Activated T-helper 2 cell treated with anti-CD3 and anti-CD28 coated beads, Interferon-gamma antibody, Interleukin-2, Interleukin-4, amounts not matched to agents 10 μg/mL and 5 μg/mL and 100 μg/mL, durations not matched to agents 14 hours and 24 hours and 36 hours (primary cell): ENCODE data around the gene SETD6. TPM values are rescaled to one million over a fixed set of nuclear protein-coding genes. Genes with fewer than 3 reads are reported as not detected.

Source experiments
- DNase-seq: peaks from one replicate; pipeline ENCODE4 v3.0.0; 2021; ENCODE audit warnings: low spot score
- H3K27ac Mint-ChIP-seq: one replicate; pipeline ENCODE4 v1.8.0; 2021; ENCODE audit warnings: mixed read lengths
- H3K27me3 Mint-ChIP-seq: one replicate; pipeline ENCODE4 v1.8.0; 2021; ENCODE audit warnings: low read depth, mixed read lengths
- H3K36me3 Mint-ChIP-seq: one replicate; pipeline ENCODE4 v1.8.0; 2021; ENCODE audit warnings: low read depth, mixed read lengths
- H3K4me1 Mint-ChIP-seq: one replicate; pipeline ENCODE4 v1.8.0; 2021; ENCODE audit warnings: low read depth, mixed read lengths
- H3K4me3 Mint-ChIP-seq: one replicate; pipeline ENCODE4 v1.8.0; 2021; ENCODE audit warnings: low read depth, mild to moderate bottlenecking, moderate library complexity, mixed read lengths
- H3K9me3 Mint-ChIP-seq: one replicate; pipeline ENCODE4 v1.8.0; 2021; ENCODE audit warnings: mixed read lengths
- intact Hi-C: fragments of 100-400 bp; cut with micrococcal nuclease; formaldehyde crosslinking; loops from one replicate; pipeline ENCODE4 v1.15.1; 2023
- total RNA-seq: library from RNA; stranded (reverse); gene quantifications from 2 replicates; pipeline ENCODE4 v1.2.3, GENCODE V29; 2022

SETD6 gene, protein sequence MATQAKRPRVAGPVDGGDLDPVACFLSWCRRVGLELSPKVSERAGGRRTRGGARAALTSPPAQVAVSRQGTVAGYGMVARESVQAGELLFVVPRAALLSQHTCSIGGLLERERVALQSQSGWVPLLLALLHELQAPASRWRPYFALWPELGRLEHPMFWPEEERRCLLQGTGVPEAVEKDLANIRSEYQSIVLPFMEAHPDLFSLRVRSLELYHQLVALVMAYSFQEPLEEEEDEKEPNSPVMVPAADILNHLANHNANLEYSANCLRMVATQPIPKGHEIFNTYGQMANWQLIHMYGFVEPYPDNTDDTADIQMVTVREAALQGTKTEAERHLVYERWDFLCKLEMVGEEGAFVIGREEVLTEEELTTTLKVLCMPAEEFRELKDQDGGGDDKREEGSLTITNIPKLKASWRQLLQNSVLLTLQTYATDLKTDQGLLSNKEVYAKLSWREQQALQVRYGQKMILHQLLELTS
- 24.4 and 24.7 TPM in 2 replicates for total RNA-seq

DNA sequence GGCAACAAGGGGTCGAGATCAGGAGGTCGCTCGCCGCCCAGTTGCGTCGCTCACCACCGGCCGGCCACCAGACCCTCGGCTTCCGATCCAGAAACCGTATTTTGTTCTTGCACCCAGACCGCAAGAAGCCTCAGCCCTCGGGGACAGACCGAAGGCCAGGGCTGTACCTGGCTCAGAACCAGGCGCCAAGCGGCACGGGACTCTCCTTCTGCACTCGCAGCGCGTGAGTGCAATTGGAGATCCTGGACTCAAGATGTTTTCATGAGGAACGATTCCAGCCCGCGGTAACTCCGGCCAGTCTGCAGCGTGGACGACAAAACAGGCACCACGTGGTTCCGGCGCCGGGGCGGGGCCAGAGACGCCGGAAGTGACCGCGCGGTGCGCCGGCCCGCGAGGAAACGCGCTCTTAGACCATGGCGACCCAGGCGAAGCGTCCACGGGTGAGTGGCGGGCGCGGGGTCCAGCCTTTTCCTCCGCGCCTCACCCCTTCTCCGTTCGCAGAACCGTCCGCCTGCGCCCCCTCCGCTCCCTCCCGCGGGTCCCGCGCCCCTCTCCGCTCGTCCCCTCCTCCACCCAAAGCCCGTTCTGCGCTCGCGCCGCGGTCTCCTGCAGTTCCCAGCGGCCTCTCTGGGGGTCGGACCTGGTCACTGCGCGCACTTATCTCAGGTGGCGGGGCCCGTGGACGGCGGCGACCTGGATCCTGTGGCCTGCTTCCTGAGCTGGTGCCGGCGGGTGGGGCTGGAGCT is at the start of gene SETD6:
Gene SETD6, plus strand, starts transcription at position 393 of the 746 bp plus-strand sequence. Its CDS starts 21 bp downstream, at position 414.
- peaks cover 31% of the 10 kb centered on the region for H3K4me1 Mint-ChIP-seq
- intact Hi-C loops = loop anchor here (1.0 to 5.0 kb wide), 2 partner anchors 115 to 217 kb away; partner anchors contain the start of gene GOT2

DNA sequence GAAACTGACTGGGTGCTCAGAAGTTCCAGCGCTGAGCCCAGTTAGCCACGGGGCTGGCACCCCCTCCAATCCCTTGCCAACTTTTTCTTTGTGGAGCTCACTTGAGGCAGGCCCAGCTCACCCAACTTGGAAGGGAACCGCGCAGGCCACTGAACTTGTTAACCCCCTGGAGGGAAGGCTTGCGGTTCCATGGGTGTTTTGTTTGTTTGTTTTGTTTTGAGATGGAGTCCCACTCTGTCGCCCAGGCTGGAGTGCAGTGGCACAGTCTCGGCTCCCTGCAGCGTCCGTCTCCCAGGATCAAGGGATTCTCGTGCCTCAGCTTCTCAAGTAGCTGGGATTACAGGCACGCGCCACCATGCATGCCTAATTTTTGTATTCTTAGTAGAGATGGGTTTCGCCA is 49.5 kb upstream of the SETD6 start:
- Mint-ChIP-seq H3K27ac (no peak overlapping the region), H3K9me3 (no peaks in the 10 kb centered on the region), H3K36me3 (no peaks in the 10 kb centered on the region), H3K27me3 (peaks cover 63% of the 10 kb centered on the region), H3K4me3 (no peak overlapping the region), H3K4me1 (peaks cover 2% of the 10 kb centered on the region)
- DNase-seq = no peak
- intact Hi-C loops = no loop called here

More for the DNA sequence above, at the start of gene SETD6:
- H3K27ac Mint-ChIP-seq = peak within 1 kb of the TSS; percentile 73
- peak within 1 kb of the TSS; percentile 86 for H3K4me3 Mint-ChIP-seq
- H3K27me3 Mint-ChIP-seq = no peaks in the 10 kb centered on the region
- peak; percentile 70 for DNase-seq
- H3K36me3 Mint-ChIP-seq = peaks cover 30% of the 10 kb centered on the region
- no peaks in the 10 kb centered on the region for H3K9me3 Mint-ChIP-seq

DNA sequence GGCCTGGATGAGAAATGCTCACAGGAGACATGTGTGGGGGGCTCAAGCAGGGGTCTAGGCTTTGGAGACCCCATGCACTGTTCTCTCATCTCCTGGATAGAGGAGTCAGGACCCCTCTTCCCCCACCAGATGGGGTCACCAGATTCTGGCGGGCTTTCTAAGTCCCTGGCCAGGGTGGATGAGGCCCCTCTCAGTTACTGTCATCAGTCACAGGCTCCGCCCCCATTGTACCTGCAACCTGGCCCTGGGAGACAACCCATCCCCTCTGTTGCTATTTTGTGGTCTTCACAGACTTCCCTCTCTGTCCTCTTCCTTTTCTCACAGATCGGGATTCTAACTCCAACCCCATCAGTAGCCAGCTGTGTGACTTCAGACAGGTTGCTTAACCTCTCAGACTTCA is 48.9 kb upstream of the SETD6 start:
- peaks cover 61% of the 10 kb centered on the region for H3K27me3 Mint-ChIP-seq
- H3K27ac Mint-ChIP-seq = no peak overlapping the region
- H3K36me3 Mint-ChIP-seq = no peaks in the 10 kb centered on the region
- no peaks in the 10 kb centered on the region for H3K9me3 Mint-ChIP-seq
- intact Hi-C loops = no loop called here
- H3K4me3 Mint-ChIP-seq = no peak overlapping the region
- DNase-seq = no peak
- no peaks in the 10 kb centered on the region for H3K4me1 Mint-ChIP-seq

DNA sequence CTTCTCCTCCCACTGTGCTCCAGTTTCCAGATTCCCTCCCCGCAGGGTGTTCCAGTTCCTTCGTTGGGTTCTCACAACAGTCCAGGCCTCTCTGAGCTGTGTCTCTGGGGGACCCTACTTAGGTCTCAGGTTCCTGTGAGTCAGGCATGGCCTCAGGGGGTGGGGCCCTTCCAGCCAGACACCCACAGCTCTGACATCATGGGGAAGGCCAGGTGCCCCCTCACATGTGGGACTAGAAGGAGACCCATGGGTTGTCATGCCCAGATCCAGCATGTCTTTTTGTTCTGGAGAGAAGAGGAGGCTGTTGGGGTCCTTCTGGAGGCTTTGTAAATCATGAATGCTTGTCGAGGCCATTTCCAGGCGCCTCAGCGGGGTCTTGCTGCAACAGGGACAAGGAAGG is 47.4 kb upstream of the SETD6 start:
- Mint-ChIP-seq H3K4me3 (no peak overlapping the region), H3K36me3 (no peaks in the 10 kb centered on the region), H3K4me1 (no peaks in the 10 kb centered on the region), H3K27ac (no peak overlapping the region), H3K27me3 (peaks cover 47% of the 10 kb centered on the region), H3K9me3 (no peaks in the 10 kb centered on the region)
- no peak for DNase-seq
- intact Hi-C loops = no loop called here

DNA sequence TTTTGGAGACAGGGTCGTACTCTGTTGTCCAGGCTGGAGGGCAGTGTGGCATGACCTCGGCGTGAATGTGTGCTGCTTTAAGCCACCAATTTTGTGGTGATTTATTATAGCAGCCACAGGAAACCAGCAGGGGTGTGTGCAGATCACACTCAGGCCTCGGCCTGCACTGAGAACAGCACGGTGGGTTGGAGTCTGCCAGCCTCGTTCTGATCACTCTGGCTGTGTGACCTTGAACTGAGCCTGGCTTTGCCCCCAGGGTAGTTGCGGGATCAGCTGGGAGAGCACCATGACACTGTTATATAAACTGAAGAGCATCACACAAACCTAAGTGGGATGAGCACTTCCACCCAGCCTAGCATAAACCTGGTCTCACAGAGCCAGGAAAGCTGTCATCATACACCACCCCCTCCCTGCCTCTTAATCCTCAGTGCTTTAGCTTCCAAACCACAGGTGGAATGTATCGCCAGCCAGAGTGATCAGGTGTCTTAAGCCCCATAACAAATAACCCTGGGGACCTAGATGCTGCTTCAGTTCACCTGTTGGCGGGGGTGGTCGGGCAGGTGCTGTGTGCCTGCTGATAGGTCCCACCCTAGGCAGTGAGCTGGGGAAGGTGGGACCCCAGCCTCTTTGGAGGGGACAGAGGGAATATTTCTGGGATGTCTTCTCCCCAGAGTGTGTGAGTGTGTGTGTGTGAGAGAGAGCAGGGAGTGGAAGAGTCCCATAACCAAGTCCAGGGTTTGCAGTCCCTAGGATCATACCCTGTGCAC is 43.9 kb upstream of the SETD6 start:
- no peak overlapping the region for H3K4me3 Mint-ChIP-seq
- no peaks in the 10 kb centered on the region for H3K4me1 Mint-ChIP-seq
- no peaks in the 10 kb centered on the region for H3K9me3 Mint-ChIP-seq
- peaks cover 30% of the 10 kb centered on the region for H3K27me3 Mint-ChIP-seq
- no peak for DNase-seq
- intact Hi-C loops = no loop called here
- H3K27ac Mint-ChIP-seq = no peak overlapping the region
- H3K36me3 Mint-ChIP-seq = no peaks in the 10 kb centered on the region

DNA sequence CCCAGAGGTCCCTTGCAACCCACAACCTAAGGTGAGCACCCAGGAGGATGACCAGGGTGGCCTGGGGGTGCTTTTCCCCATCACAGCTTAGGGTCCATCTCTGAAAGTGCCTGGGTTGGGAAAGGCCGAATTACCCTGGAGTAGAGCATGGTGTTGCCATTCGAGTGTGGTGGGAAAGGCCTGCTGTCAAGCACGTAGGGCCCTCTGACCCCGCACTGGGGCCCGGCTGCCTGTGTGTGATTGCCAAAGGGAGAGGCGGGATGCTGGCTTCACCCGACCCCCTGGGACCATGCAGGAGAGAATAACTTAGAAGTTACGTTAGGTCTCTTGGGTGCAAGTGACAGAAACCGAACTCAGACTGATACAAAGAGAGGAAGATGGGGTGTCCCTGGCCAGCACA is 43.1 kb upstream of the SETD6 start:
- intact Hi-C loops = no loop called here
- Mint-ChIP-seq H3K27me3 (peaks cover 28% of the 10 kb centered on the region), H3K27ac (no peak overlapping the region), H3K4me3 (no peak overlapping the region), H3K4me1 (no peaks in the 10 kb centered on the region), H3K9me3 (no peaks in the 10 kb centered on the region), H3K36me3 (no peaks in the 10 kb centered on the region)
- DNase-seq = no peak

DNA sequence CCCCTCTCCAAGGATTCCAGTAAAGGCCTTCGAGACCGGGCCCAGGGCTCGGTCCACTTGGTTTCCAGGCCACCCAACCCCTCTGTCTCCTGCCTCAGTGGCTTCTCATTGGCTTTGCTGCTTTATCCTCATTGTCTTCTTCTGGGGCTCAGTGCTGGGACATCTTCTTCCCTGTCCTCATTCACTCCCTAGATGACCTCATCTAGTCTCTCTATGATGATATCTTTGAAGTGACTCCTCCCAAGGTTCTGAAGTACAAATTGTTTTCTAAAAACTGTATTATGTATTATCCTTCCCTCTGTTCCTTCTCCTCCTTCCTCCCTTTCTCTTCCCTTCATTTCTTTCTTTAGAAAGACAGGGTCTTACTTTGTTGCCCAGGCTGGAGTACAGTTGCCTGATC is 42.5 kb upstream of the SETD6 start:
- Mint-ChIP-seq H3K9me3 (no peaks in the 10 kb centered on the region), H3K27ac (no peak overlapping the region), H3K27me3 (peaks cover 24% of the 10 kb centered on the region), H3K36me3 (no peaks in the 10 kb centered on the region), H3K4me1 (no peaks in the 10 kb centered on the region), H3K4me3 (no peak overlapping the region)
- no peak for DNase-seq
- intact Hi-C loops = no loop called here

DNA sequence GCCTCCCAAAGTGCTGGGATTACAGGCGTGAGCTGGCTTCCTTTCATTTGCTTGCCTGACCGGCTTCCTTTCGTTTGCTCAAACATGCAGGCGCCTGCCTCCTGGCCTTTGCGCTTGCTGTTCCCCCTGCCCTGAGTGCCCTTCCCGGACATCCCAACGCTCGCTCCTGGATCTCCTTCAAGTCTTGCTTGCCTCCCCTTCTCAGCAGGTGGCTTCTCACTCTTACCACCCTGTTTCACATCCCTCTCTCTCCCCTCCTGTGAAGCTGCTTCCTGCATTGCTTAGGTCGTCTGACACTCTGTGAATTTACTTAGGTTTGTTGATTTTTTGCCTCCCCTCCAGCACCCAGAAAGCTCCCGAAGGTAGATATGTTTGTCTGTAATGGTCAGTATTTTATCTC is 41.0 kb upstream of the SETD6 start:
- Mint-ChIP-seq H3K4me1 (no peaks in the 10 kb centered on the region), H3K36me3 (no peaks in the 10 kb centered on the region), H3K9me3 (no peaks in the 10 kb centered on the region), H3K27ac (no peak overlapping the region), H3K27me3 (peaks cover 13% of the 10 kb centered on the region), H3K4me3 (no peak overlapping the region)
- DNase-seq = no peak
- intact Hi-C loops = no loop called here

DNA sequence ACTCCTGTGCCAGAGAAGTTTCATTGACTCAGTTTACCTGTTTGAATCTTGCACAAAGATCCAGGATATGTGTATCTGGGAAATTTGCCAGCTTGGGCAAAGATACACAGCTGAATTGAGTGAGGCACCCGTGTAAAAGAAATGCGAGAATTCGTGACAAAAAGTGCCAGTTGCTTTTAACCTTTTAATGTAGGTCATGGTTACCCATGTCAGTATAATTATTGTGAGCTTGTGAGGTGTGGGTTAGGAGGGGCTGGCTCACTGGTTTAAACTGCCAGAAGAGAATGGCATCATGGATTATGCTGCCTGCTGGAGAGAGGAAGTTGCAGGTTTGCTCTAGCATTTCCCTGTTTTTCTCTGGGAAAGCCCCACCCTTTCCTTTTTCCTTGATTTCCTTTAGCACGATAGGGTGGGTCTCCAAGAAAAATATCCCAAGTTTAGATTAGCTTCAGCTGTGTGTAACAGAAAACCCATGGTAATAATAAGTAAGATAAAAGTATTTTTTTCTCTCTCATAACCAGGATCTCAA is 40.2 kb upstream of the SETD6 start:
- peaks cover 13% of the 10 kb centered on the region for H3K27me3 Mint-ChIP-seq
- no peak overlapping the region for H3K4me3 Mint-ChIP-seq
- intact Hi-C loops = no loop called here

DNA sequence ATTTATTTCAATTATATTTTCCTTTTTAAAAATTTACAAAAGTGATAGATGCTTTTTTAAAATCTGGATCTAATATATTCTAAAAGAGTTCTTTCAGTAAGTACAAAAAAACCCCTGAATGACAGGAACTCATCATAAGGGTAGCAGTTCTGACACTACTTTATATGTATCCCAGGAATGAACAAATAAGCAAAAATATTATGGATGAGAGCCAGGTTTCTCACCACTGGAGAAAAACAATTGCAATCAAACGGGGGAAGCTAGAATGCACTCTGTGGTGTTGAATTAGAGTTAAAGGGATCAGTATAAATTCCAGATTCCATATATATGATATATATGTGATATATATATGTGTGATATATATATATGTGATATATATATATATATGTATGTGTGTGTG is 38.5 kb upstream of the SETD6 start:
- Mint-ChIP-seq H3K4me3 (no peak overlapping the region), H3K27ac (no peak overlapping the region), H3K4me1 (no peaks in the 10 kb centered on the region), H3K27me3 (peaks cover 10% of the 10 kb centered on the region), H3K9me3 (no peaks in the 10 kb centered on the region), H3K36me3 (no peaks in the 10 kb centered on the region)
- intact Hi-C loops = no loop called here
- DNase-seq = no peak

More for the DNA sequence above, 40.2 kb upstream of the SETD6 start:
- Mint-ChIP-seq H3K36me3 (no peaks in the 10 kb centered on the region), H3K9me3 (no peaks in the 10 kb centered on the region), H3K27ac (no peak overlapping the region), H3K4me1 (no peaks in the 10 kb centered on the region)
- no peak for DNase-seq

DNA sequence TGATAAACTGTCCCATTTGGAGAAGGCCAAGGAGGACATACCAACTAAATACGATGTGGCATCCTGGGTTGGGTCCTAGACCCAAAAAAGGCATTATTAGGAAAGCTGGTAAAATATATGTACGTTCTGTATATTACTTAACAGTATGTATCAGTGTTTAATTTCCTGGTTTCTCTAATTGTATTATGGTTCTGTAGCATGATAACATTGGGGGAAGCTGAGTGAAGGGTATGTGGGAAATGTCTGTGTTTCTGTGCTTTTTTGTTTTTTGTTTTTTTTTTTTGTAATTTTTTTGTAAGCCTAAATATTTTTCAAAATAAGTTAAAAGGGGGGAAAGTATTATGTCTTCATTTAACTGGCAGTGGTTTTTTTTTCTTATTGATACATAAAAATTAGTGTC is 36.9 kb upstream of the SETD6 start:
- Mint-ChIP-seq H3K4me1 (no peaks in the 10 kb centered on the region), H3K27me3 (peaks cover 11% of the 10 kb centered on the region), H3K9me3 (no peaks in the 10 kb centered on the region), H3K4me3 (no peak overlapping the region), H3K36me3 (no peaks in the 10 kb centered on the region), H3K27ac (no peak overlapping the region)
- no peak for DNase-seq
- intact Hi-C loops = no loop called here

DNA sequence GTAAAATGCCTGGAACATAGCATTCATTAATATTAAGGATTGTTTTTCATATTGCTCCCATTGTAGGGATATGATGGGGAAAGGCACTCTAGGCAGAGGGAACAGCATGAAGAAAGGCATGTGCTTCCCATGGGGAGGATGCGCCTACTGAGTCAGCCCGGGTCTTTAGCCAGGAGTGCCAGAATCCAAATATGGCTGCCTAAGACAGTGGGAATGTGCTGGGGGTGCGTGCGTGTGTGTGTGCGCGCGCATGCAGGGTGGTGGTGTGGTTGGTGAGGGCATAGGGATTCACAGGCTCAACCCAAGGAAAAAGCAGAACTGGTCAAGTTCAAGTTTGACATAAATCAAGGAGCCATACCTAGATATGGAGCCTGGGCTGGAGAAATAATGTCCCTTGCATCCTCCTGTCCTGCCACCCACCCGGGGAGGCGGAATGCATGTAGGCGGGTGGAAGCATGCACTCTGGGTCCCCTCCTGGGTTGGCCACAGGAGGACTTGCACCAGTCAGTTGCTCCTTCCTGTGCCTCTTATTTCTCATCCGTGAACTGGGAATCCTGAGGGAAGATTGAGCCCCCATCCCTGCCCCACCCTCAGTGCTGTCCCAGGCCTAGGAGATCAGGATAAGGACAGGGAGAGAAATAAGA is 34.0 kb upstream of the SETD6 start:
- H3K36me3 Mint-ChIP-seq = no peaks in the 10 kb centered on the region
- H3K4me1 Mint-ChIP-seq = no peaks in the 10 kb centered on the region
- no peak overlapping the region for H3K27ac Mint-ChIP-seq
- no peak overlapping the region for H3K4me3 Mint-ChIP-seq
- intact Hi-C loops = no loop called here
- DNase-seq = no peak
- H3K9me3 Mint-ChIP-seq = no peaks in the 10 kb centered on the region
- peaks cover 9% of the 10 kb centered on the region for H3K27me3 Mint-ChIP-seq
